Esophagus muscularis mucosa (tissue), 4 donors: Measurements from ENCODE around the gene DUSP12. TPM values are rescaled to one million over a fixed set of nuclear protein-coding genes. Genes with fewer than 3 reads are reported as not detected.

Experiments
- DNase-seq: peaks from one replicate; pipeline ENCODE4 v3.0.0-alpha.2; 2017; ENCODE audit errors: extremely low spot score
- H3K27ac ChIP-seq, 4 donors: fragments of 200-600 bp; sonication (generic); replicated peaks in 1 of 4; 1 replicate in 3 of 4; 2 replicates in 1 of 4; pipeline ENCODE4 v1.5.1; 2016 to 2019; ENCODE audit warnings: mild to moderate bottlenecking in 1 of 4
- H3K27me3 ChIP-seq, 4 donors: fragments of 200-600 bp; sonication (generic); one replicate each; pipeline versions ENCODE4 v1.5.1 to v1.6.0; 2016 to 2019
- H3K36me3 ChIP-seq, 4 donors: fragments of 200-600 bp; sonication (generic); one replicate each; pipeline ENCODE4 v1.5.1; 2016 to 2019
- H3K4me1 ChIP-seq, 4 donors: fragments of 200-600 bp; sonication (generic); one replicate each; pipeline ENCODE4 v1.5.1; 2016 to 2019
- H3K4me3 ChIP-seq, 4 donors: fragments of 200-600 bp; sonication (generic); 1 replicate in 2 of 4; 2 replicates in 2 of 4; pipeline ENCODE4 v1.5.1; 2016 to 2019; ENCODE audit warnings: mild to moderate bottlenecking in 4 of 4, moderate library complexity in 1 of 4
- H3K9me3 ChIP-seq, 4 donors: fragments of 200-600 bp; sonication (generic); 1 replicate in 3 of 4; 2 replicates in 1 of 4; pipeline ENCODE4 v1.5.1; 2016 to 2019
- EP300 ChIP-seq: sonication (generic); formaldehyde crosslinking; IDR thresholded peaks from one replicate; pipeline ENCODE4 v1.6.1; 2017; ENCODE audit warnings: antibody characterized with exemption
- POLR2A ChIP-seq: fragments of 450-650 bp; IDR thresholded peaks from one replicate; pipeline ENCODE4 v1.6.1; 2017; ENCODE audit warnings: antibody characterized with exemption, moderate library complexity, mild to moderate bottlenecking, low read depth
- POLR2AphosphoS5 ChIP-seq, 2 donors: sonication (generic); formaldehyde crosslinking; IDR thresholded peaks; one replicate each; pipeline ENCODE4 v1.6.1; 2017; ENCODE audit warnings: antibody characterized with exemption in 2 of 2
- WGBS: methylation state at CpG from one replicate; pipeline ENCODE4 v1.1.5; 2018; 5-methylcytosine and 5-hydroxymethylcytosine counted together
- intact Hi-C: fragments of 100-400 bp; cut with DNase I; formaldehyde crosslinking; loops from one replicate; pipeline ENCODE4 v1.15.1; 2023
- total RNA-seq, 4 donors: library from RNA; depleted of rRNA; stranded (reverse); fragments of >200 nt; gene quantifications; one replicate each; pipeline versions ENCODE4 v1.1.0 to v1.2.1, GENCODE V29; 2016
- TF ChIP-seq, protein P1 (sequence below), 3 experiments: fragments of 200-600 bp in 2 of 3; fragments of 450-650 bp in 1 of 3; sonication (generic) in 2 of 3; IDR thresholded peaks; one replicate each; pipeline ENCODE4 v1.5.1; 2017 to 2019; ENCODE audit warnings: antibody characterized with exemption in 3 of 3, mild to moderate bottlenecking in 2 of 3, moderate library complexity in 1 of 3

The DUSP12 gene
- total RNA-seq, 4 donors from 2014 or later = 12.5 to 26.1 (median 22.8) TPM

DNA sequence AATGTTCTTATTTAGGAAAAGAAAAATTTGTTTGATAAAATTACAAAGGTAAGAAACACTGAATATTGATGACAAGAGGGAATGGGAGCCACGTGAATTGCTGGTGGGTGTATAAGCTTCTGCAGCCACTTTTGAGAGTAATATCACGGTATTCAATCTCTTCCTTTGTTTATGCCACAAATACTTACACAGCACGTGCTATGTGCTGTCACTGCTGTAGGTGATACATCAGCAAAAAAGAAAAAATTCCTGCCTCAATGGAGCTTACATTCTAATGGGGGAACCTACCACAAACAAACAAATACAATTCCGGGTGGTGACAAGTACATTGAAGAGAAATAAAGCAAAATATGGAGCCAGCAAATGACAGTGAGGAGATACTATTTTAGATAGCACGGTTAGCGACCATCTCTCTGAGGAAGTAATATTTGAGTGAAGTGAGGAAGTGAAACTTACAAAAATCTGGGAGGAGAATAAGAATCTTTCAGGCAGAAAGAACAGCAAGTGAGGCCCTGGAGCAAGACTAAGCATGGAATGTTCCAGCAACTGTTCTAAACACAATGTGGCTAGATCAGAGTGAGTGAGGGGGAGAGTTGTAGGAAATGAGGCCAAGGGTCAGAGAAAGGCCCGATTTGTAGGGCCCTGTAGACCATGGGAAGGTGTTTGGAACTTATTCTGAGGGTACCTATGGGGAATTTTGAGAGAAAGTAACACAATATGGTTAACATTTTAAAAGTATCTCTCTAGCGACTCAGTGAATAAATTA is 30.8 kb upstream of the DUSP12 start:
- no peak for DNase-seq
- Histone ChIP-seq H3K27me3 (peaks cover 0 to 20% (median 0%) of the 10 kb centered on the region in 4 donors), H3K36me3 (no peaks in the 10 kb centered on the region), H3K4me3 (no peak overlapping the region), H3K4me1 (no peaks in the 10 kb centered on the region), H3K9me3 (no peaks in the 10 kb centered on the region), H3K27ac (no peak overlapping the region)
- whole genome bisulfite sequencing = 60% methylated on average over 8 of the region's 8 CpGs
- TF ChIP-seq POLR2AphosphoS5 (IDR thresholded peaks at IDR 0.05) = no peak
- no peak for TF ChIP-seq POLR2A
- TF ChIP-seq, protein P1, sequence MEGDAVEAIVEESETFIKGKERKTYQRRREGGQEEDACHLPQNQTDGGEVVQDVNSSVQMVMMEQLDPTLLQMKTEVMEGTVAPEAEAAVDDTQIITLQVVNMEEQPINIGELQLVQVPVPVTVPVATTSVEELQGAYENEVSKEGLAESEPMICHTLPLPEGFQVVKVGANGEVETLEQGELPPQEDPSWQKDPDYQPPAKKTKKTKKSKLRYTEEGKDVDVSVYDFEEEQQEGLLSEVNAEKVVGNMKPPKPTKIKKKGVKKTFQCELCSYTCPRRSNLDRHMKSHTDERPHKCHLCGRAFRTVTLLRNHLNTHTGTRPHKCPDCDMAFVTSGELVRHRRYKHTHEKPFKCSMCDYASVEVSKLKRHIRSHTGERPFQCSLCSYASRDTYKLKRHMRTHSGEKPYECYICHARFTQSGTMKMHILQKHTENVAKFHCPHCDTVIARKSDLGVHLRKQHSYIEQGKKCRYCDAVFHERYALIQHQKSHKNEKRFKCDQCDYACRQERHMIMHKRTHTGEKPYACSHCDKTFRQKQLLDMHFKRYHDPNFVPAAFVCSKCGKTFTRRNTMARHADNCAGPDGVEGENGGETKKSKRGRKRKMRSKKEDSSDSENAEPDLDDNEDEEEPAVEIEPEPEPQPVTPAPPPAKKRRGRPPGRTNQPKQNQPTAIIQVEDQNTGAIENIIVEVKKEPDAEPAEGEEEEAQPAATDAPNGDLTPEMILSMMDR (IDR thresholded peaks at IDR 0.05) = no peak
- no peak for TF ChIP-seq EP300
- intact Hi-C loops = no loop called here

DNA sequence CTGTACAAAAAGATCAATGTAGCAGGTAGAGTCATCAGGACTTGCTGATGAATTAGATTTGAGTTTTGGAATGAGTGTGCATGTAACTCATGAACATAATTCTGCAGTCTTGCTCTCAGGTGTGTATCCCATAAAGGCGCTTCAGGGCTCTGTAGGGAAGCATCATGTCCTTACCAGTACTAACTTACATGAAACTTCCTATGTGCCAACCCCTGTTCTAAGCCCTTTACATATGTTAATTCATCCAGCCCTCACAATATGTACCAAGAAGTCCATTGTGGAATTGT is 30.3 kb upstream of the DUSP12 start:
- no peak overlapping the region for H3K4me3 ChIP-seq
- 100% methylated on average over 1 of the region's 1 CpG for WGBS
- H3K4me1 ChIP-seq = no peaks in the 10 kb centered on the region
- DNase-seq = no peak
- intact Hi-C loops = no loop called here
- no peak overlapping the region for H3K27ac ChIP-seq
- H3K9me3 ChIP-seq = no peaks in the 10 kb centered on the region
- TF ChIP-seq POLR2A = no peak
- TF ChIP-seq POLR2AphosphoS5 (IDR thresholded peaks at IDR 0.05) = no peak
- TF ChIP-seq EP300 = no peak
- TF ChIP-seq, protein P1 (IDR thresholded peaks at IDR 0.05) = no peak
- peaks cover 0 to 20% (median 0%) of the 10 kb centered on the region in 4 donors for H3K27me3 ChIP-seq
- H3K36me3 ChIP-seq = no peaks in the 10 kb centered on the region

DNA sequence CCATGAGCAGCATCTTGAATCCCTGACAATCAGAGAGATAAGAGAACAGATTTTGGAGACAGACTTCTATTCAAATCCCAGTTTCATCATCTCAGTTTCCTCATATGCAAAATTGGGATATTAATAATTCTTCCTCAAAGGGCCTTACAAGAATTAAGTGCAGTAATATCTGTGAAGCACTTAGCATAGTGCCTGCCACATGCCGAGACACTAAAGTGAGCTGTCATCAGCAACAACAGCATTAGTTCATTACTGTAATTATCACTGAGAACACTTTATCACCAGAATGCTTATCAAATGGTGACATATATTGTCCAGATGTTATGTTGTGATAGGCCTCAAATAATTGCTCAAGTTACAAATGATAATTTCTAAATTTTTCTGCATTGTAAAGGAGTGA is 29.2 kb upstream of the DUSP12 start:
- intact Hi-C loops = no loop called here
- DNase-seq = no peak
- Histone ChIP-seq H3K4me3 (no peak overlapping the region), H3K4me1 (peaks cover 0 to 6% (median 3%) of the 10 kb centered on the region in 4 donors), H3K36me3 (no peaks in the 10 kb centered on the region), H3K27me3 (peaks cover 0 to 20% (median under 1%) of the 10 kb centered on the region in 4 donors), H3K9me3 (no peaks in the 10 kb centered on the region), H3K27ac (no peak overlapping the region)
- WGBS = 90% methylated on average over 1 of the region's 1 CpG
- TF ChIP-seq POLR2A (no peak), POLR2AphosphoS5 (IDR thresholded peaks at IDR 0.05) (no peak), EP300 (no peak)
- TF ChIP-seq, protein P1 (IDR thresholded peaks at IDR 0.05) = no peak

DNA sequence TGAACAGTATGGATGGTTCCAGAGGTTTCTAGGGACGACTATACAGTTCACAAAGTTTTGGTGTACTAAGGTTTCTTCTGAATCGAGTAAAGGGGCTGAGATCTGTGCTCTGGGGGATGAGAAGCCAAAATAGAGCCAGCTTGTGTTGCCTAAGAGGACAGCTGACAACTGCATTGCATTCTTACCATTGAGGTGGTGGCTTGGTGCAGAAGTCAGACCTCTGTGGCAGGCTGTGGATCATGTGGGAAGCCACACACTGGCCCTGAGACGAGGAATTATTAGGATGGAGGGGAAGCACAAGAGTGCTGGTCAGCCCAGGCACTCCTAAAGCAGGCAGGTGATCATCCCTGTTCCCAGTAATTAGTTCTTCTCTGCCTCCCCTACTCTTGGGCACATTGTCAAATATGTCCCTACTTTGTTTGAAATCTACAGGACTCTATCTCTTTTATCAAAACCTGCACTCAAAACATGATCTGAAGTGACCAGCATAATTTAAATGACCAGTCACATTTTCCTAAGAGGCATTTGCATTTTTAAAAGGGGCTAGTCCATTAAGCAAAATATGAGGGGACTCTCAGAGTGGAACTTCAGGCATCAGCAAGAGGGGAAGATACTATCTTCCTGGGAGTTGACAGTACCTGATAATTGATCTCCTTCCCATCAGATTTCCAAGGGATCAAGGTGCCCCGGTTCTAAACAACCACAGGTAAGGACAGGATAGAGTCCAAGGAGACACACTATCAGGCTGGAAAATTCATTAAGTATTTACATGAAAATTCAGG is 28.4 kb upstream of the DUSP12 start, which contains the start of gene FCRLB:
TSS of gene FCRLB (plus strand) at position 589 of the 782 bp plus-strand sequence. CDS start 1,129 bp downstream, outside the sequence.
- peaks cover 0 to 17% (median 2%) of the 10 kb centered on the region in 4 donors for H3K27me3 ChIP-seq
- no peak within 1 kb of the TSS for H3K4me3 ChIP-seq
- intact Hi-C loops = no loop called here
- no peaks in the 10 kb centered on the region for H3K9me3 ChIP-seq
- no peak within 1 kb of the TSS for H3K27ac ChIP-seq
- no peak for DNase-seq
- TF ChIP-seq, protein P1 (IDR thresholded peaks at IDR 0.05) = no peak
- TF ChIP-seq POLR2A (no peak), POLR2AphosphoS5 (IDR thresholded peaks at IDR 0.05) (no peak), EP300 (no peak)
- H3K4me1 ChIP-seq = peaks cover 5 to 13% (median 10%) of the 10 kb centered on the region in 4 donors
- WGBS = 58% methylated on average over 4 of the region's 4 CpGs
- H3K36me3 ChIP-seq = no peaks in the 10 kb centered on the region
